Central memory CD8-positive, alpha-beta T cell (primary cell): ENCODE results near the gene TTBK1.

ENCODE experiments used
- ATAC-seq: fragments of 150-1000 bp; cut with Tn5 transposase; replicated peaks from 2 replicates; pipeline ENCODE4 v1.10.0; 2022; ENCODE audit warnings: mild to moderate bottlenecking, moderate FRiP score, moderate number of reproducible peaks; ENCODE audit not compliant: poor library complexity, severe bottlenecking; ENCODE audit errors: extremely low read depth
- DNase-seq, 2 donors: peaks; one replicate each; pipeline ENCODE4 v3.0.0; 2021; ENCODE audit warnings: low spot score in 2 of 2
- H3K27ac Mint-ChIP-seq: one replicate; pipeline ENCODE4 v1.8.0; 2022; ENCODE audit warnings: low read depth, mild to moderate bottlenecking, moderate library complexity, mixed read lengths
- H3K27me3 Mint-ChIP-seq: one replicate; pipeline ENCODE4 v1.8.0; 2022; ENCODE audit warnings: mixed read lengths
- H3K36me3 Mint-ChIP-seq: one replicate; pipeline ENCODE4 v1.8.0; 2022; ENCODE audit warnings: mild to moderate bottlenecking, moderate library complexity, mixed read lengths; ENCODE audit not compliant: insufficient read depth
- H3K4me1 Mint-ChIP-seq: one replicate; pipeline ENCODE4 v1.8.0; 2022; ENCODE audit warnings: mixed read lengths
- H3K4me3 Mint-ChIP-seq: one replicate; pipeline ENCODE4 v1.8.0; 2022; ENCODE audit warnings: mild to moderate bottlenecking, moderate library complexity, mixed read lengths
- H3K9me3 Mint-ChIP-seq: one replicate; pipeline ENCODE4 v1.8.0; 2022; ENCODE audit warnings: mixed read lengths

TTBK1 gene

GRCh38 chr6:43331470-43331869 is 88.2 kb downstream of the TTBK1 start:
- ATAC-seq (no peak), DNase-seq (no peak)
- Mint-ChIP-seq H3K9me3 (no peaks in the 10 kb centered on the region), H3K27me3 (no peaks in the 10 kb centered on the region), H3K4me1 (peaks cover 13% of the 10 kb centered on the region), H3K27ac (no peak overlapping the region), H3K36me3 (peaks cover 8% of the 10 kb centered on the region), H3K4me3 (no peak overlapping the region)

GRCh38 chr6:43331891-43332290 is 88.6 kb downstream of the TTBK1 start:
- no peaks in the 10 kb centered on the region for H3K9me3 Mint-ChIP-seq
- no peak overlapping the region for H3K4me3 Mint-ChIP-seq
- H3K27ac Mint-ChIP-seq: no peak overlapping the region
- H3K4me1 Mint-ChIP-seq: peaks cover 13% of the 10 kb centered on the region
- peaks cover 8% of the 10 kb centered on the region for H3K36me3 Mint-ChIP-seq
- DNase-seq (no peak), ATAC-seq (no peak)
- no peaks in the 10 kb centered on the region for H3K27me3 Mint-ChIP-seq

- H3K9me3 Mint-ChIP-seq: no peaks in the 10 kb centered on the region
- H3K4me3 Mint-ChIP-seq: no peak overlapping the region
- DNase-seq (no peak), ATAC-seq (no peak)
- H3K36me3 Mint-ChIP-seq: peaks cover 19% of the 10 kb centered on the region
- H3K27me3 Mint-ChIP-seq: no peaks in the 10 kb centered on the region
- H3K27ac Mint-ChIP-seq: peak overlapping the region; percentile 19
- H3K4me1 Mint-ChIP-seq: peaks cover 18% of the 10 kb centered on the region
These were observed 91.3 kb downstream of the TTBK1 start for GRCh38 chr6:43334466-43335095.

GRCh38 chr6:43335469-43335868 is 92.2 kb downstream of the TTBK1 start:
- no peak for DNase-seq
- H3K36me3 Mint-ChIP-seq: peaks cover 27% of the 10 kb centered on the region
- no peak for ATAC-seq
- no peaks in the 10 kb centered on the region for H3K27me3 Mint-ChIP-seq
- H3K27ac Mint-ChIP-seq: no peak overlapping the region
- H3K9me3 Mint-ChIP-seq: no peaks in the 10 kb centered on the region
- peaks cover 20% of the 10 kb centered on the region for H3K4me1 Mint-ChIP-seq
- H3K4me3 Mint-ChIP-seq: no peak overlapping the region

GRCh38 chr6:43336382-43336781 is 93.1 kb downstream of the TTBK1 start:
- Mint-ChIP-seq H3K4me3 (no peak overlapping the region), H3K9me3 (no peaks in the 10 kb centered on the region), H3K4me1 (peaks cover 16% of the 10 kb centered on the region), H3K27me3 (no peaks in the 10 kb centered on the region), H3K36me3 (peaks cover 32% of the 10 kb centered on the region), H3K27ac (no peak overlapping the region)
- DNase-seq: no peak
- ATAC-seq: no peak
